Caco-2 (cell line): ENCODE results near the gene DNAJA2. TPM values are rescaled to one million over a fixed set of nuclear protein-coding genes. Genes with fewer than 3 reads are reported as not detected.

Source experiments
- BruUV-seq: library from RNA; stranded (reverse); fragments of 400-500 nt; replicated peaks from 2 replicates; lab custom pipeline; 2021; lab: Mats Ljungman, UMichigan
- CTCF ChIA-PET: fragments of 300-600 bp; sonication (Branson Sonifier 250); formaldehyde crosslinking; loops from one replicate; lab custom pipeline; 2022; ENCODE audit warnings: antibody characterized with exemption; lab: Charles Lee
- POLR2A ChIA-PET: fragments of 300-600 bp; sonication (Branson Sonifier 250); formaldehyde crosslinking; loops from one replicate; lab custom pipeline; 2022; ENCODE audit warnings: antibody characterized with exemption; lab: Charles Lee
- DNase-seq, 2 experiments: peaks; one replicate each; pipeline versions ENCODE4 v3.0.0 to v3.0.0-alpha.2; 2020 to 2022
- H3K27me3 ChIP-seq: replicated peaks from 2 replicates; pipeline ENCODE4 v1.6.0; 2011; ENCODE audit warnings: low read length; ENCODE audit not compliant: control insufficient read depth, insufficient read depth
- H3K36me3 ChIP-seq: 2 replicates; pipeline ENCODE4 v1.5.1; 2011; ENCODE audit warnings: low read length; ENCODE audit not compliant: control insufficient read depth, insufficient read depth
- H3K4me1 ChIP-seq: fragments of 250-450 bp; sonication (Bioruptor Pico); 2 replicates; pipeline ENCODE4 v1.5.1; 2020; ENCODE audit warnings: mild to moderate bottlenecking
- H3K4me3 ChIP-seq: 2 replicates; pipeline ENCODE4 v1.5.1; 2011; ENCODE audit warnings: low read depth, mild to moderate bottlenecking, control low read depth, low read length
- H3K9me3 ChIP-seq: fragments of 250-450 bp; sonication (Bioruptor Pico); 2 replicates; pipeline ENCODE4 v1.5.1; 2020; ENCODE audit warnings: mild to moderate bottlenecking, moderate library complexity
- H3K27ac Mint-ChIP-seq: one replicate; pipeline ENCODE4 v1.8.0; 2022; ENCODE audit warnings: mixed read lengths; ENCODE audit not compliant: unreplicated experiment
- H3K27me3 Mint-ChIP-seq: one replicate; pipeline ENCODE4 v1.8.0; 2022; ENCODE audit warnings: mixed read lengths; ENCODE audit not compliant: insufficient read depth, unreplicated experiment
- H3K36me3 Mint-ChIP-seq: one replicate; pipeline ENCODE4 v1.8.0; 2022; ENCODE audit warnings: mild to moderate bottlenecking, mixed read lengths; ENCODE audit not compliant: insufficient read depth, unreplicated experiment
- H3K4me1 Mint-ChIP-seq: one replicate; pipeline ENCODE4 v1.8.0; 2022; ENCODE audit warnings: low read depth, mixed read lengths; ENCODE audit not compliant: unreplicated experiment
- H3K4me3 Mint-ChIP-seq: one replicate; pipeline ENCODE4 v1.8.0; 2022; ENCODE audit warnings: mild to moderate bottlenecking, moderate library complexity, mixed read lengths; ENCODE audit not compliant: unreplicated experiment
- H3K9me3 Mint-ChIP-seq: one replicate; pipeline ENCODE4 v1.8.0; 2022; ENCODE audit warnings: mixed read lengths; ENCODE audit not compliant: unreplicated experiment
- intact Hi-C: fragments of 100-400 bp; cut with micrococcal nuclease; formaldehyde crosslinking; loops from one replicate; pipeline ENCODE4 v1.10.0; 2022; ENCODE audit not compliant: unreplicated experiment
- total RNA-seq: library from RNA; stranded (reverse); gene quantifications from 2 replicates; pipeline ENCODE4 v1.2.3, GENCODE V29; 2022
- TF ChIP-seq, protein P1 (sequence below), 2 experiments: fragments of 200-600 bp in 1 of 2; IDR thresholded peaks; 1 replicate in 1 of 2; 2 replicates in 1 of 2; pipeline versions ENCODE4 v1.5.1 to v1.8.0; 2011 to 2022; ENCODE audit warnings: antibody characterized with exemption in 1 of 2, control low read depth in 1 of 2, inconsistent platforms in 1 of 2, low read depth in 1 of 2, low read length in 1 of 2, mild to moderate bottlenecking in 1 of 2, moderate library complexity in 1 of 2; ENCODE audit not compliant: insufficient read depth in 1 of 2, severe bottlenecking in 1 of 2, unreplicated experiment in 1 of 2

Gene DNAJA2
- total RNA-seq, 1 experiment from 2014 or later = 56.2 TPM

DNA sequence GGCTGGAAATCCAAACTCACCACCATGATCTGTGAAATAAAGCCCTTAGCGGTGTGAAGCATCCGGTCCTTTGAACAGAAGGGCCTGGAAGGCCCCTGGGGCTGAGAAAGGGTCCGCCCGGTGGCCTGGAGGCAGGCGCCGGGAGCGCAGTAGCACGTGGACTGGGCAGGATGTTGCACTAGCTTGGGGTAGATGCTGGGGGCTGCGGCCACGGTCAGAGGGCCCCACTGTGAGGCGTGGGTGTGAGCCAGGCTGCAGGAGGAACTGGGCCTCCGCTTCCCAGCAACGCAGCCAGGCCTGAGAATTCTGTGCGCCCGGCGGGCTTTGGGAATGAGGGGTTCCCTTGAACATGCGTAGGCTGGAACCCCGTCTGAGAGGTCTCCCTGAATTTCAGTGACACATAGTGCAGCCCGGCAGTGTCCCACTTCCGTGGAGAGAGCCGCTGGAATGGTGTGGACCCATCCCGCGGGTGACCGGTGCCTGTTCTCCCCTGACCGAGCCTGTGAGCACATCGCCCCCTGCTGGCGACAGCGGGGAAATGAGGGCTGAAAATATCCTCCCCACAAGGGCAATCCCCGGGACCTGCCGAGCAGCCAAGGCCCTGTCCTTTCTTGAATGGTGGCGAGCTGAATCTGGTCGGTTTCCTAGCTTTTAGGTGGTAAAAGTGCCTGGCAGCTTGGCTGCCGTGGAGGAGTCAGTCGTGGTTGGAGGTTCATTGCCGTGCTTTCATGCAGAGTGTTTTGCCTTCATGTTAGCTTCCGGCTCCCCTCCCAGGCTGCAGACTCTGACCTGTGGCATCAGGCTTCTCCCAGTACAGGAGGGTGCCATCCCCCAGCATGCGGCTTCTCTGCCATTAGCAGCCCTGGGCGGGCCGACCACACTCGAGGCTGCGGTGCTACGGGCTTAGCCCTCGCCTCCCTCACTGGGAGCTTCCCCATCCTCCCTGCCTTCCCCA is 43.8 kb downstream of the DNAJA2 start:
- no TSS peak for BruUV-seq
- Mint-ChIP-seq H3K27ac (peak overlapping the region; percentile 72), H3K27me3 (no peaks in the 10 kb centered on the region), H3K36me3 (peaks cover 85% of the 10 kb centered on the region), H3K4me3 (no peak overlapping the region), H3K4me1 (peaks cover 6% of the 10 kb centered on the region), H3K9me3 (no peaks in the 10 kb centered on the region)
- intact Hi-C loops = loop anchor here (1.0 kb wide), 1 partner anchor 75 kb away; no protein-coding TSS in a partner anchor
- no peaks in the 10 kb centered on the region for H3K4me1 ChIP-seq
- H3K4me3 ChIP-seq = no peak overlapping the region
- no peaks in the 10 kb centered on the region for H3K36me3 ChIP-seq
- CTCF ChIA-PET = interaction anchor here (1.0 kb wide), 1 partner anchor 76 kb away, joined by 3 read pairs; no protein-coding TSS in a partner anchor
- POLR2A ChIA-PET = no interaction called here
- no peaks in the 10 kb centered on the region for H3K9me3 ChIP-seq
- TF ChIP-seq, protein P1, sequence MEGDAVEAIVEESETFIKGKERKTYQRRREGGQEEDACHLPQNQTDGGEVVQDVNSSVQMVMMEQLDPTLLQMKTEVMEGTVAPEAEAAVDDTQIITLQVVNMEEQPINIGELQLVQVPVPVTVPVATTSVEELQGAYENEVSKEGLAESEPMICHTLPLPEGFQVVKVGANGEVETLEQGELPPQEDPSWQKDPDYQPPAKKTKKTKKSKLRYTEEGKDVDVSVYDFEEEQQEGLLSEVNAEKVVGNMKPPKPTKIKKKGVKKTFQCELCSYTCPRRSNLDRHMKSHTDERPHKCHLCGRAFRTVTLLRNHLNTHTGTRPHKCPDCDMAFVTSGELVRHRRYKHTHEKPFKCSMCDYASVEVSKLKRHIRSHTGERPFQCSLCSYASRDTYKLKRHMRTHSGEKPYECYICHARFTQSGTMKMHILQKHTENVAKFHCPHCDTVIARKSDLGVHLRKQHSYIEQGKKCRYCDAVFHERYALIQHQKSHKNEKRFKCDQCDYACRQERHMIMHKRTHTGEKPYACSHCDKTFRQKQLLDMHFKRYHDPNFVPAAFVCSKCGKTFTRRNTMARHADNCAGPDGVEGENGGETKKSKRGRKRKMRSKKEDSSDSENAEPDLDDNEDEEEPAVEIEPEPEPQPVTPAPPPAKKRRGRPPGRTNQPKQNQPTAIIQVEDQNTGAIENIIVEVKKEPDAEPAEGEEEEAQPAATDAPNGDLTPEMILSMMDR (IDR thresholded peaks at IDR 0.05; ENCODE audit: insufficient read depth in 1 of 2, low read depth in 1 of 2, low read length in 1 of 2, severe bottlenecking in 1 of 2, unreplicated experiment in 1 of 2) = peak; percentile 71 to 82
- H3K27me3 ChIP-seq = no peaks in the 10 kb centered on the region
- peak in 1 of 2 experiments; percentile 74 for DNase-seq

DNA sequence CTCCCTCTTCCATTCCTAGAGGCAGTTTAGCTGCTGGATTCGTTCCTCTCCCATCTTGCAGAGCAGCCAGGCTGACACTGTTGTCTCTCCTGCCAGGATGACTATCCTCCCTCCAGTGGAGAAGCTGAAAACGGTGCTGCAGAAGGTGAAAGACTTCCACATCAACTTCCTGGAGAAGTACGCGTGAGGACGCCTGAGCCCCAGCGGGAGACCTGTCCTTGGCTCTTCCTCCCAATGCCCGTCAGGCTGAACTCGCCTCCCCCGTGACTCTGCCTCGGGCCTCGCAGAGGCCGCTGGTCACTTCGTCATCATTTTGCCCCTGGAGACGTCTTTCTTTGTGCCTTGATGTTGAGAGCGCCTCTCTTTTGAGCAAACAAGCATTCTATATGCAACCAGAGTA is 44.7 kb downstream of the DNAJA2 start:
- intact Hi-C loops = loop anchor here (1.0 kb wide), 1 partner anchor 75 kb away; no protein-coding TSS in a partner anchor

DNA sequence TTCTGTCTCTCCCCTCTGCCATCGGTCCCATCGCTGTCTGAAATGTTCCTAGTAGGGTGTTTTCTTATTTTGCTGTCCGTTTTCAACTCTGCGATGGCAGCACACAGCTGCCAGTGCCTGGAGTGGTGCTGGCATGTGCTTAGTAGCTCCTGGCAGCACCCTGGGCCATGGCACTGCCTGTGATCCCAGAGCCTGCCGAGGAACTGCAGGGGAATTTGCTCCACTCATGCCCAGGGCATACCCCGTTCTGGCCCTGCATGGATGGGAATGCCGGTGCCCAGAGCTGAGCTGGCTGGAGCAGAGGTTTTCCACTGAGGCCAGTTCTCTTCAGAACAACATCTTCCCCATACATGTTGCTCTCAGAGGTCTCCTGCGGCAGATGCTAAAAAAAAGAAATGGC is 46.2 kb downstream of the DNAJA2 start:
- CTCF ChIA-PET = interaction anchor here (1.6 kb wide), 1 partner anchor 74 kb away, joined by 6 read pairs; no protein-coding TSS in a partner anchor
- H3K36me3 Mint-ChIP-seq = peaks cover 90% of the 10 kb centered on the region

More for the DNA sequence above, 44.7 kb downstream of the DNAJA2 start:
- Histone ChIP-seq H3K4me1 (no peaks in the 10 kb centered on the region), H3K36me3 (no peaks in the 10 kb centered on the region), H3K4me3 (no peak overlapping the region), H3K27me3 (no peaks in the 10 kb centered on the region), H3K9me3 (no peaks in the 10 kb centered on the region)
- DNase-seq = no peak
- Mint-ChIP-seq H3K4me3 (no peak overlapping the region), H3K27ac (peak overlapping the region; percentile 72), H3K36me3 (peaks cover 86% of the 10 kb centered on the region), H3K27me3 (no peaks in the 10 kb centered on the region), H3K4me1 (peaks cover 6% of the 10 kb centered on the region), H3K9me3 (no peaks in the 10 kb centered on the region)
- TF ChIP-seq, protein P1 (IDR thresholded peaks at IDR 0.05; ENCODE audit: insufficient read depth in 1 of 2, low read depth in 1 of 2, low read length in 1 of 2, severe bottlenecking in 1 of 2, unreplicated experiment in 1 of 2) = no peak
- CTCF ChIA-PET = interaction anchor here (0.6 to 1.2 kb wide), 2 partner anchors 75 to 98 kb away, joined by 3 to 7 read pairs; partner anchors contain the start of gene C16orf87
- POLR2A ChIA-PET = no interaction called here
- BruUV-seq = no TSS peak

More for the DNA sequence above, 46.2 kb downstream of the DNAJA2 start:
- H3K27ac Mint-ChIP-seq = no peak overlapping the region
- Histone ChIP-seq H3K4me1 (no peaks in the 10 kb centered on the region), H3K9me3 (no peaks in the 10 kb centered on the region), H3K36me3 (peaks cover 2% of the 10 kb centered on the region; the same call in 1 of the 2 replicates), H3K4me3 (no peak overlapping the region), H3K27me3 (no peaks in the 10 kb centered on the region)
- no peaks in the 10 kb centered on the region for H3K27me3 Mint-ChIP-seq
- TF ChIP-seq, protein P1 (IDR thresholded peaks at IDR 0.05; ENCODE audit: insufficient read depth in 1 of 2, low read depth in 1 of 2, low read length in 1 of 2, severe bottlenecking in 1 of 2, unreplicated experiment in 1 of 2) = no peak
- no peaks in the 10 kb centered on the region for H3K9me3 Mint-ChIP-seq
- peaks cover 6% of the 10 kb centered on the region for H3K4me1 Mint-ChIP-seq
- BruUV-seq = no TSS peak
- POLR2A ChIA-PET = no interaction called here
- DNase-seq = no peak
- intact Hi-C loops = no loop called here
- H3K4me3 Mint-ChIP-seq = no peak overlapping the region
